ENCODE results near the gene TUBGCP3.
"Not testable (repeated sequence)": the region's sequence is repeated elsewhere in the genome, so short reads cannot be mapped to it uniquely, and the experiment has no call there.

TUBGCP3 gene

DNA sequence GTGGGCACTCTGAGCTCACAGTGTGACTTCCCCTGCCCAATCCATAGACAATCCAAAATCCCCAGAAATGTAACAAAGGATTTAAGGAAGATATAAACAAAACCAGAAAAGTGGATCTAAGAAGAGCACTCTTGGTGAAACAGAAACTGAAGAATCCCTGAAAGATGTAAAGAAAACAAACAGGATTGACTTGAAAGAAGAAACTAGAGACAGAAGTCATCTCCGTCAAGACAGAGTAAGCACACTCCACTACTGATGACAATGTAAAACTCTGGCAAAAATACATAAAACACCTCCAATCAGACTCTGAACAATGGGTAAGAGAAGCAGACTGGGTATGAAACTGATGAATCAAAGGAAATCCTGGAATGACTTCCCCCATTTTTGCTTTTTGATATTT, 13.5 kb downstream of the TUBGCP3 start:
- H3K9me3 Mint-ChIP-seq: peaks cover 0 to 7% of the 10 kb centered on the region in 2 donors
- H3K27ac Mint-ChIP-seq: peak overlapping the region; percentile 12 to 30
- H3K4me1 Mint-ChIP-seq: peaks cover 62% of the 10 kb centered on the region
- DNase-seq: no peak
- ATAC-seq: no peak
- H3K4me3 Mint-ChIP-seq: no peak overlapping the region
- H3K27me3 Mint-ChIP-seq: no peaks in the 10 kb centered on the region

DNA sequence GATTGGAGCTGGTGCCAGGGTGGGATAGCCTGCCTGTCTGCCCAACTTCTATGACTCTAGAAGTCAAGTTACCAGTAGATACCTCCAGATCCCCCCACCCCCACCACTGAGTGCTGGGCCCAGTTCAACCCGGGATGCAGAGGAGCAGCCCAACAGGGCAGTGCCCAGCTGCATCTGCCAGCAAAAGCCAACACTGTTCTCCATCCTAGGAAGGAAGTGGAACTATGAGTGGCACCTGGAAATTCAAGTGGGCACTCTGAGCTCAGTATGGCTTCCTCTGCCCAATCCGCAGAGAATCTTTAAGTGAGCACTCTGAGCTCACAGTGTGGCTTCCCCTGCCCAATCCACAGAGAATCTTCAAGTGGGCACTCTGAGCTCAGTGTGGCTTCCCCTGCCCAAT, 14.2 kb downstream of the TUBGCP3 start:
- ATAC-seq: no peak
- H3K9me3 Mint-ChIP-seq: peaks cover 0 to 4% of the 10 kb centered on the region in 2 donors
- no peaks in the 10 kb centered on the region for H3K27me3 Mint-ChIP-seq
- H3K4me1 Mint-ChIP-seq: peaks cover 59% of the 10 kb centered on the region
- H3K4me3 Mint-ChIP-seq: no peak overlapping the region
- H3K27ac Mint-ChIP-seq: no peak overlapping the region
- no peak for DNase-seq

DNA sequence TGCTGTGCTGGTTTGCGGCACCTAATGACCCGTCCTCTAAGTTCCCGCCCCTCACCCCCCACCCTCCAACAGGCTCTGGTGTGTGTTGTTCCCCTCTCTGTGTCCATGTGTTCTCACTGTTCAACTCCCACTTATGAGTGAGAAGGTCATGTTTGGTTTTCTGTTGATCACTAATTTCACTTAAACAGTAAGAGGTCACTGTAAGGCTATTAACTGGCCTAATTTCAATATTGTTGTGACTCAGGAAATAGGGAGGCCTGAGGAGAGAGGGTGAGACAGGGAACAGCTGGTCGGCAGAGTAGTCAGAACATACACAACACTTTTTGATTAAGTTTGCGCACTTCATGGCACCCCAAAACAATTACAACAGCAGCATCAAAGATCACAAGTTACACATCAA, 15.6 kb downstream of the TUBGCP3 start:
- H3K27me3 Mint-ChIP-seq: no peaks in the 10 kb centered on the region
- DNase-seq (no peak), ATAC-seq (no peak)
- no peak overlapping the region for H3K4me3 Mint-ChIP-seq
- no peak overlapping the region for H3K27ac Mint-ChIP-seq
- peaks cover 55% of the 10 kb centered on the region for H3K4me1 Mint-ChIP-seq
- no peaks in the 10 kb centered on the region for H3K9me3 Mint-ChIP-seq

DNA sequence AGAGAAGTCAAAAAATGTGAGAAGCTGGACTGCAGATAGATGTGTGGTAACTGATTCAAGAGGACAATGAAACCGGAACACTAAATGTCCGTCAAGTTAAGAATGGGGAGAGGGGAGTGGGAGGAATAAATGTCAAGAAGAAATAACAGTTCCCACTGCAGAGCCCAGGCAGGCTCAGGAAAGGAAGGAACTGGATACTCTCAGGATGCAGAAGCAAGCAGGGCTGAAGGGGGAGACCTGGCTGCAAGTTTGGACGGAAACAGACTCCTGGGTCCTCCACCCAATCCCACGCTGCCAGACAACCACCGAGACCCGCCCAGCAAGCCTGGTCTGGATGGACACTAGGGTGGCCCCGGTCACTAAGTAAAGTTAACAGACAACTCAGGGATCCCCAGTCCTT, 18.1 kb downstream of the TUBGCP3 start:
- no peak overlapping the region for H3K4me3 Mint-ChIP-seq
- H3K9me3 Mint-ChIP-seq: no peaks in the 10 kb centered on the region
- peak overlapping the region in 1 of 2 donors; percentile 68 for H3K27ac Mint-ChIP-seq
- no peaks in the 10 kb centered on the region for H3K27me3 Mint-ChIP-seq
- peaks cover 34% of the 10 kb centered on the region for H3K4me1 Mint-ChIP-seq
- no peak for DNase-seq
- no peak for ATAC-seq

DNA sequence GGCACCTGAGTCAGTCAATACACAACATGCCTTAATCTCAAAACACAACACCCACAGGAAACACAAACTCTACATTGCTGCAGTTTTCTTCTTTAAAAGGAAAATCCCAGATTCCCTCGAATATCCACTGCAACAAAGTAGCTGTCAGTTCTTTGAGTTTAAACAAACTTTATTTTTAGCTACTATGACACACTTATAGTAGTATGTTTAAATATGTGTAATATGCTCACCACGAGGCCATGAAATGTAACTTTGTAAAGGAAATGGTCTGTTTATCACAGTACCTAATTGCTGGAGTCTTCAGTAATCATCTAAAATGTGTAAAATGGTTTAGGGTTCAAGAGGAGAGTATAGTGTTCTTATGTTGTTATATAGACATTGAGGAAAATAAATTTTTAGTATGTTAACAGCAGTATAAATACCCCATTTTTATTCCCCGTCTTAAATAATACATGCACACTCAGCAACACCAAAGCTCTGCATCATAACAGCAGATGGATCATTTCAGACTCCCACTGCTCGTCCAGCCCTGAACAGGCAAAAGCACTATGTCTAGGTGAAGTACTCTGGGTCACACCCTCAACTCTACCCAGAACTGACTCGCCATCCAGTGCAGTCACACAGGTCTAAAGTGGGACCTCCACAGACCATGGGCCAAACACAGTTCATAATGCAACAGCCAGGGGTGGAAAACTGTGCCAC, 20.6 kb downstream of the TUBGCP3 start:
- no peak for ATAC-seq
- Mint-ChIP-seq H3K4me1 (peaks cover 18% of the 10 kb centered on the region), H3K4me3 (no peak overlapping the region), H3K27ac (peak overlapping the region; percentile 42 to 85), H3K9me3 (no peaks in the 10 kb centered on the region), H3K27me3 (no peaks in the 10 kb centered on the region)
- no peak for DNase-seq

DNA sequence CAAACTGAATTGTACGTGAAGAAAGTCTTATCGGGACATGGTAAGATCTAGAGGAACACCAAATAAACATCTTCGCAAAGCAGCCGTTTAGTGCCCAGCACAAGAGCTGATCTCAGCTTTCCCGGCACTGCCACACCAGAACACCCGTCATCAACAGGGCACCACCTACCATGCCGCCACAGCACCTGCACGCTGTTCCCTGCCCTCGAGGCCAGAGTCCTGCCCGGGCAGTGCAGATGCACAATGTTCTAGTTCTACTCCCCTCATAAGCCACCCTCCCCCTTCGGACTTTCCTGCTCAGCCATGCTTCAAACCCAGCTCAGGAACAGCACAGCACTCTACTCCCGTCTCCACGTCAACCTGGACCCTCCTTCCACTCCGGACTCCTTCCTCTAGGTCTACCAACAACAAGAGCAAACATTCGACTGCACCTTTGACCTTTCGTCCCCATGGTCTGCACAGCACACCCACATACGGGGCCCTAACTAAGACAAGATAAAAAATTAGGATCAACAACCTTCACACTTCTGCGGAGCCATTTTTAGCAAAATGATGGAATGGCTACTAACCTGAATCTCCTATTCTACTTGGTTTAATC, 25.1 kb downstream of the TUBGCP3 start:
- Mint-ChIP-seq H3K9me3 (no peaks in the 10 kb centered on the region), H3K4me1 (no peaks in the 10 kb centered on the region), H3K27ac (peak overlapping the region in 1 of 2 donors; percentile 65), H3K4me3 (no peak overlapping the region), H3K27me3 (no peaks in the 10 kb centered on the region)
- ATAC-seq: no peak
- DNase-seq: no peak

DNA sequence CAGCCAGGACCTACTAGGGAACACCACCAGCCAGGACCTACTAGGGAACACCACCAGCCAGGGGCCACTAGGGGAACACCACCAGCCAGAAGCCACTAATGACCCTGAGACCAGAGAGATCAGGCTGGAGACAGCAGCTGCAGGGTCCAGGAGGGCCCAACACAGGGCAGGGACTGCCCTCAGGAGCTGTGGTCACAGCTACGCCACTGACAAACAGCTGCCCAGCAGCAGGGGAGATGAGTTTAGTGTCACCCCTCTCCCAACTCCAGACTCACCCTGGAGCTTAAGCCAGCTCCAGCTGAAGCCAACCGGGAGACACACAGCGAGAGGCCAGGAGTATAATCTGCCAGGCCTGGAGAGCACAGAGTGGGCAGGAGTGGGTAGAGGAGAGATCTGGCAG, 25.7 kb downstream of the TUBGCP3 start:
- peak overlapping the region in 1 of 2 donors; percentile 12 for H3K27ac Mint-ChIP-seq
- H3K4me3 Mint-ChIP-seq: no peak overlapping the region
- no peaks in the 10 kb centered on the region for H3K27me3 Mint-ChIP-seq

DNA sequence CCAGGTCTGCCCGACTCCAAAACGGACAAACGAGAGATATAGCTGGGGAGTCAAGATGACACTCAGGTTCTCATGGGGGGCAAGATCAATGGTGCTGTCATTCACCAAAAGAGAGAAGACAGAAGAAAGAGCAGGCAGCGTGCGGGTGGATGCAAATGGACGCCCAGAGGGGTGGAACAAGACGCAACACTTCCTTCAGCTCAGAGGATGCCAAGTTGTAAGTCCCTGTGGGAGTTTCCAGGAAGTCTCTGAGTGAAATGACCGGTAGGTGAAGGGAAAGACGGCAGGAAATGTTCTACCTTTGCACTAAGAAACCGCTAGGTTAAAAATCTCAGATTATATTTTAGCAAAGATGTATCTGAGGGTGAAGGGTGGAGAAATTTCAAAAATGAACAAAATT, 26.5 kb downstream of the TUBGCP3 start:
- Mint-ChIP-seq H3K27ac (no peak overlapping the region), H3K9me3 (no peaks in the 10 kb centered on the region), H3K4me1 (no peaks in the 10 kb centered on the region), H3K27me3 (no peaks in the 10 kb centered on the region), H3K4me3 (no peak overlapping the region)
- no peak for ATAC-seq
- no peak for DNase-seq

More for the DNA sequence above, 25.7 kb downstream of the TUBGCP3 start:
- ATAC-seq: no peak
- DNase-seq: no peak
- H3K9me3 Mint-ChIP-seq: no peaks in the 10 kb centered on the region
- no peaks in the 10 kb centered on the region for H3K4me1 Mint-ChIP-seq

DNA sequence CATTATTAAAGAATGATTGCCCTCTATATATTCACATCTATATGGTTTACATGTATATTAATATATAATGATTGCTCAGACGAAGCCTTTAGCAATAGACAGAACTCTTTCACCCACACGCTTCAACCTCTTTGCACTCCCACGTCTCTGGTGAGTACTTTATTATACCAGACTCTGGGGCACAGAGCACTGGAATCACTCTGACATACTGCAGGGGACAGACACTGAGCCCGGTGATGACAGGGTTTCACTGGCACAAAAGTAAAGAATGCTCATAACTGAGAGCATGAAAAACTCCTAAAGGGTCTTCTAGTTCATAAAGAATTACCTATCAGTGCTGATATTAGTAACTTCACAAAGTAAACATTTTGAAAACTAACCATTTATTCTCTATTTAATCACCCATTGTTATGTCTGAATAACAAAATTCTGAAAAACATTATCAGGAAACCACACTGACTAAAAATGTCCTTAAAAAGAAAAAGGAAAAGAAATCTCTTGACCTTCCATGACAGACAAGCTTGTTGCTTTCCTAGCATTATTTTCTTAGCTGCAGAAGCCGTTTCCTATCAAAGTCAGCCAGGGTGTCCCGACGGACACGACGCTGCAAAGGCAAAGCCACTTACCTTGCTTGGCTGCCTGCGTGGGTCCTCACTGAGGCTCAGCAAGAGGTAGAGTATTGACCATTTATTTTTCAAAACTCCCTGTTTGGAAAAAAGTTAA, 29.1 kb downstream of the TUBGCP3 start:
- Mint-ChIP-seq H3K9me3 (no peaks in the 10 kb centered on the region), H3K27ac (no peak overlapping the region), H3K4me3 (no peak overlapping the region), H3K4me1 (no peaks in the 10 kb centered on the region), H3K27me3 (no peaks in the 10 kb centered on the region)
- DNase-seq (no peak), ATAC-seq (no peak)

DNA sequence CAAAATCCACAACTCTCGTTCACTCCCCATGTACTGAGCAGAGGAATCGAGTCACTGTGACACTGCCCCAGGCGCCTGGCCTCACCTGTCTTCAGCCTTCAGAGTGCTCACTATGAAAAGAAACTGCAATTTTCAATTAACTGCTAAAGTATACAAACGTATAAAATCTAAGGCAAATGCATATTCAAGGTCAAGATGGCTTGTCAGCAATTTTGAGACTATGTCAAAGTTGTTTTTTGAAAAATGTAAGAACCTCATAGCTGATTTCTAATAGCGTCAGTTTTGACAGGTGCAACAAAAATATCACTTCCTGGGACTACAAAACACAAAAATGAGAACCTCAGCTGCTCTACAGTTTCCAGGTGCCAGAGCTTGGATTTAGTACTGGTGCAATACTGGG, 31.4 kb downstream of the TUBGCP3 start:
- ATAC-seq: no peak
- Mint-ChIP-seq H3K4me3 (no peak overlapping the region), H3K9me3 (no peaks in the 10 kb centered on the region), H3K4me1 (peaks cover 7% of the 10 kb centered on the region), H3K27ac (no peak overlapping the region), H3K27me3 (no peaks in the 10 kb centered on the region)
- DNase-seq: no peak

DNA sequence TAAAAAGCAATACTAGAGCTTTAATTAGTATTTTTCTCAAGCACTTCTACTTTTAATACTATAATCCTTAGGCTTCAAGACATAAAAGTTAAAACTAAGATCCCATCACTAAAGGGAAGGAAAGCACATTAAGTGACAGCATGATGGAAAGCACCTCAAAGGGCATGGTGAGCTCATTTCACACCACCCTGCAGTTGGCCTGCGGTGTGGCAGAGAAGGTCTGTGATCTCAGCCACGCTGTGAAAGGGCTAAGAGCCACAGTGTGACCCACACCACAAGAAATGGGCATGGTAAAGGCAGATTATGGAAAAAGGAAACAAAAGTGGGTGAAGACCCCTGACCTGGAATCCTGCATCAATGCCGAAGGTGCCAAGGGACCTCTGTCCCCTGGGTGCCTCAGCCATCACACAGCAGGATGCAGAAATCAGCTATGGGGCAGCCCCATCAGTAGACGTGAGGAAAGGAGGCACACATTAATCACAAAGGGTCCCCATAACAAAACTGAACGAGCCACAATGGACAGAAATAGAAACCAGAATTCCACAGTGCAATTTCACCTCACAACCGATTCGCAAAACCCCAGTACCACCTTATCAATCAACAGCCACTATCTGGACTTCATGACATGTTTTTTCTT, 33.6 kb downstream of the TUBGCP3 start:
- no peak for DNase-seq
- no peaks in the 10 kb centered on the region for H3K9me3 Mint-ChIP-seq
- H3K27me3 Mint-ChIP-seq: no peaks in the 10 kb centered on the region
- no peak overlapping the region for H3K27ac Mint-ChIP-seq
- H3K4me1 Mint-ChIP-seq: peaks cover 7% of the 10 kb centered on the region
- H3K4me3 Mint-ChIP-seq: no peak overlapping the region
- ATAC-seq: no peak

DNA sequence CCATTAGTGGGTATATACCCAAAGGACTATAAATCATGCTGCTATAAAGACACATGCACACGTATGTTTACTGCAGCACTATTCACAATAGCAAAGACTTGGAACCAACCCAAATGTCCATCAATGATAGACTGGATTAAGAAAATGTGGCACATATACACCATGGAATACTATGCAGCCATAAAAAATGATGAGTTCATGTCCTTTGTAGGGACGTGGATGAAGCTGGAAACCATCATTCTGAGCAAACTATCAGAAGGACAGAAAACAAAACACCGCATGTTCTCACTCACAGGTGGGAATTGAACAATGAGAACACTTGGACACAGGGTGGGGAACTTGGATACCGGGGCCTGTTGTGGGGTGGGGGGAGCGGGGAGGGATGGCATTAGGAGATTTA, 39.0 kb downstream of the TUBGCP3 start:
- not testable (repeated sequence) for H3K4me1 Mint-ChIP-seq, H3K4me3 Mint-ChIP-seq, H3K9me3 Mint-ChIP-seq, DNase-seq, H3K27me3 Mint-ChIP-seq, ATAC-seq, H3K27ac Mint-ChIP-seq

DNA sequence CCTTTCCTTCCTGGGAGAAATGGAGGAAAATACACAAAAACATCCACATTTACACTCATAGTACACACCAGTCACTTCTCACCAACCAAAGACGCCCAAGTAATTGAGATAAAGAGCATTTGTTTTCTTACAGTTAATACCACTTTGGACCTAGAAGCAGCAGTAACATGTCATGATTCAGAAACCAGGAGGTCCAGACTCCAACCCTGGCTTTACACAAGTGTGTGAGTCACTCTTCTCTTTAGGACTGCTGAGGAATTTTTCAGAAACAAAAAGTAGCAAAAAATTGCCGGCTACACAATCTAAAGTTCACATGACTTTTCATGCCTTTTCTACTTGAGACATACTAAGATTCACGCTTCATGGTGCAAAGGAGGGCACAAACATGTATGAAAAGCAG, 42.1 kb downstream of the TUBGCP3 start:
- no peaks in the 10 kb centered on the region for H3K27me3 Mint-ChIP-seq
- no peak for ATAC-seq
- H3K4me1 Mint-ChIP-seq: no peaks in the 10 kb centered on the region
- no peak for DNase-seq
- no peak overlapping the region for H3K4me3 Mint-ChIP-seq
- H3K9me3 Mint-ChIP-seq: no peaks in the 10 kb centered on the region
- H3K27ac Mint-ChIP-seq: no peak overlapping the region

DNA sequence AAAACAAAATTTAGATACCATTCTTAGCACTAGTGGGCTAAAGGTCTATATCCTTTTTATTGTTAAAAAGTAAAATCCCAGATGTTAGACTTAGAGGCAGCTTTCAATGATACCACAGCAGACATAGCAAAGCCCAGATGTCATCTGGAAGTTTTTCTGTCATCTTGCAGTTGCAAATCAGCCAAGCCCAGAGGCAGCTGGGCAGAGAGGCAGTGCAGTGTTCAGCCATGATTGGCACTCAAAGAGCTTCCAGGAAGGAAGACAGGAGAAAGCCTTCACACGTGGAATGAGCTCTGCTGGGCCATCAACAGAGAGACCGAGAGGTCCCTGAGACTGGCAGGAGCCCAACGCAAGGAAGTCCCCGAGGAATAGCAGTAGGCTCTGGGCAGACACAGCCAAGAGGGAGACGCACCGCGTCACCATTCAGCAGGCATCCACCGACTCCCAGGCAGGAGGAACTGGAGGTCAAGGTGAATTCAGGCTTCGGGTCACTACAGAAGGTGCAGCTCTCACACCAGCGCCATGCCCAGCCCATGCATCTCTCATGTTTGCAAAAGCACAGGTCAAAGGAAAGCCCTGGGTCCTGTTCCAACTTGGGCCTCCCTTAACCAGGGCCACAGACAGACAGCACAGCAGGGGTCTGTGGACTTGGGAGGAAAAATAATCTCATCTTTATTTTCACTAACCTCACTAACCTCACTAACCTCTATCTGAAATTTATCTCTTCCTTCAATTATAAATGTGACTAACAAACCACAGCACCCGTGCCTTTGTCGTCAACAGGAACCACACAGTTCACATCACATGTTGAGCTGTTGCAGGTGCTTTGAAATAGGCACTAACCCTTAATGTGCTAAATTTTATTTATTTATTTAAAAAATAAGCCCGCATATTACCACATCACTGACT, 54.9 kb downstream of the TUBGCP3 start:
- DNase-seq (no peak), ATAC-seq (peak; percentile 80)
- no peak overlapping the region for H3K27ac Mint-ChIP-seq
- H3K27me3 Mint-ChIP-seq: no peaks in the 10 kb centered on the region
- no peak overlapping the region for H3K4me3 Mint-ChIP-seq
- H3K4me1 Mint-ChIP-seq: peaks cover 23% of the 10 kb centered on the region
- H3K9me3 Mint-ChIP-seq: peaks cover 3 to 4% of the 10 kb centered on the region in 2 donors

DNA sequence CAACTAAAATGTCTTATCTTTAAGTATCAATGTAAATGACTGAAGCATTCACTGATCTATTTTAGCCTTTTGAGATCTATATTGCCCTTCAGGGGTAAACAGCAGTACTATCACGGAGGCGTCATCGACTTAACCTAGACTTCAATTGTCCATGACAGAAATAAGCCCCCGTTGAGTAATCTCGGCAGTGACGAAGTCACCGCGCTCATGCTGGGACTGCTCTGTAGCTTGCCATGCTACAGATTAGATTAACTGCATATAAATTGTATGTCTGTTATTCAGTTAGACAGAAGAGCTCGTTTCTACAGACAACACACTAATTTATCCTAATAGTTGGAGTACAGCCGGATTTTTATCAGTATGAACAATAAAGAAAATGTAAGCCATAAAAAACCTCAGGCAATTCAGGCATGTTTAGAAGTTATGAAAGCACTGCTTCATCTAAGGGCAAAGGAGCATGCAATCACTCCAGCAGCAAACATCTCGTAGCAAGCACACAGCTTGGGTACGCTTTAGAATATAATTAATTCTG, 56.6 kb downstream of the TUBGCP3 start:
- Mint-ChIP-seq H3K4me1 (peaks cover 23% of the 10 kb centered on the region), H3K4me3 (no peak overlapping the region), H3K9me3 (no peaks in the 10 kb centered on the region), H3K27me3 (no peaks in the 10 kb centered on the region), H3K27ac (no peak overlapping the region)
- DNase-seq (no peak), ATAC-seq (no peak)

All from stimulated activated naive CD8-positive, alpha-beta T cell treated with anti-CD3 and anti-CD28 coated beads, Interleukin-15, amount 100 ng/mL, for 72 hours (primary cell).